Bronchial epithelial cell (primary cell): ENCODE results near the gene TMEM186. TPM values are rescaled to one million over a fixed set of nuclear protein-coding genes. Genes with fewer than 3 reads are reported as not detected.

Source experiments
- DNase-seq: peaks from one replicate; pipeline ENCODE4 v3.0.0-alpha.2; 2010; ENCODE audit warnings: low read depth
- FAIRE-seq: peaks from 2 replicates; lab custom pipeline; 2011; peaks lifted over from hg19 to GRCh38; lab: Jason Lieb, UNC
- H3K27me3 ChIP-seq: 2 replicates; pipeline ENCODE4 v1.5.1; 2011; ENCODE audit warnings: low read length; ENCODE audit not compliant: control insufficient read depth, insufficient read depth
- H3K36me3 ChIP-seq: 2 replicates; pipeline ENCODE4 v1.5.1; 2011; ENCODE audit warnings: low read length; ENCODE audit not compliant: control insufficient read depth, insufficient read depth
- H3K4me3 ChIP-seq: 2 replicates; pipeline ENCODE4 v1.5.1; 2011; ENCODE audit warnings: mild to moderate bottlenecking, low read depth, low read length, control low read depth
- CTCF ChIP-seq: IDR thresholded peaks from 2 replicates; pipeline ENCODE4 v1.5.1; 2011; ENCODE audit warnings: mild to moderate bottlenecking, moderate library complexity, low read length, control low read depth, inconsistent platforms; ENCODE audit not compliant: insufficient read depth, severe bottlenecking
- total RNA-seq: library from RNA; depleted of rRNA; stranded (reverse); fragments of >200 nt; gene quantifications from 2 replicates; pipeline ENCODE4 v1.2.1, GENCODE V29; 2014

The TMEM186 gene
- total RNA-seq, 1 donor from 2014 or later, result 15.5 TPM

DNA sequence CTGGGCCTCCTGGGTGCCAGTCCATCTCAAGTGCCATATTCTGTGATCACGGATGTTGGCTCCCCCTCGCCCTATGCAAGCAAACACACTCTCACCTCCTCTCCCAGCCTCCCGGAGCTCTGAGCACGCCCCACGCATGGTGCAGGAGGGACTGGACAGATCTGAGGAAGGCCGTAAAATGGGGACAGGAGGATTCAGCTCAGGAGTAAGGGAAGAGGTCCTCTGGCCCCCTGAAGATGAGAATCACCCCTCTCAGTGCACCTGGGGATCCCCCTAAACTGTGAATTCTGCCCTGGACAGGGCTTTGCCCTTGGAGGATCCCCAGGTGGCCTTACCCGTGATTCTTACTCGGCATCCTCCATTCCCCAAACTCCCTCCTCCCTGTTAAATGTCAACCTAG lies 15.6 kb downstream of the TMEM186 start:
- Histone ChIP-seq H3K27me3 (no peaks in the 10 kb centered on the region), H3K4me3 (no peak overlapping the region), H3K36me3 (no peaks in the 10 kb centered on the region)
- DNase-seq, result no peak
- no peak for FAIRE-seq
- TF ChIP-seq CTCF, result no peak

GRCh38 chr16:8777217-8777616 lies 20.2 kb downstream of the TMEM186 start:
- H3K27me3 ChIP-seq, result no peaks in the 10 kb centered on the region
- H3K36me3 ChIP-seq, result no peaks in the 10 kb centered on the region
- no peak overlapping the region for H3K4me3 ChIP-seq
- TF ChIP-seq CTCF, result no peak
- no peak for DNase-seq
- FAIRE-seq, result no peak

- no peak for FAIRE-seq
- peak; percentile 75 for DNase-seq
- no peak overlapping the region for H3K4me3 ChIP-seq
- no peak for TF ChIP-seq CTCF
- no peaks in the 10 kb centered on the region for H3K36me3 ChIP-seq
- no peaks in the 10 kb centered on the region for H3K27me3 ChIP-seq
These were observed 21.3 kb downstream of the TMEM186 start for GRCh38 chr16:8776129-8776584.

GRCh38 chr16:8775359-8775758 lies 22.1 kb downstream of the TMEM186 start:
- FAIRE-seq (no peak), DNase-seq (no peak)
- Histone ChIP-seq H3K4me3 (no peak overlapping the region), H3K36me3 (no peaks in the 10 kb centered on the region), H3K27me3 (no peaks in the 10 kb centered on the region)
- TF ChIP-seq CTCF, result no peak

DNA sequence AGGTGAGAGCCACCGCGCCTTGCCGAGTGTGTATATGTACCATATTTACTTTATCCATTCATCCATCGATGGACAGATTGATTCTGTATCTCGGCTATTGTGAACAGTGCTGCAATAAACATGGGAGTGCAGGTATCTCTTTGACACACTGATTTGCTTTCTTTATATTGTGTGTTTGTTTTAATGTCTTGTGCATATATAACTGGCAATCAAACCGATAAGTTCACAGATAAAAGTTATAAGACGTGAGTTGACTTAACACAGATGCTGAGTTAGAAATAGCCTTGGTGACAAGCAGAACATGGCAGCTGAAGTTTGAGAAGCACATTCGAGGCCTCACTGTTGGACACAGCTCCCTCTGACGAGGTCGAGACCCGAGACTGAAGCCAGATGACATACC lies 23.2 kb downstream of the TMEM186 start:
- DNase-seq (no peak), FAIRE-seq (no peak)
- Histone ChIP-seq H3K36me3 (no peaks in the 10 kb centered on the region), H3K4me3 (no peak overlapping the region), H3K27me3 (no peaks in the 10 kb centered on the region)
- no peak for TF ChIP-seq CTCF

DNA sequence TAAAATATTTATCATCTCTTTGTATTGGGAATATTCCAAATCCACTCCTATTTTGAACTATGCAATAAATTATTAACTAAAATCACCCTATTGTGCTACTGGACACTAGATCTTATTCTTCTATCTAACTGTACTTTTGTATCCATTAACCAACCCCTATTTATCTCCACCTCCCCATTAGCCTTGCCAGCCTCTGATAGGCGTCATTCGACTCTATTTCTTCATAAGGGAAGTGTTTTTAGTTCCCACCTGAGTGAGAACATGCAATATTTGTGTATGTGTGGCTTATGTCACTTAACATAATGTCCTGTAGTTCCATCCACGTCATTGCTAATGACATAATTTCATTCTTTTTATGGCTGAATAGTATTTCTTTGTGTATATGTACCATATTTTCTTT lies 23.9 kb downstream of the TMEM186 start:
- no peak for FAIRE-seq

More for the DNA sequence above, 23.9 kb downstream of the TMEM186 start:
- H3K4me3 ChIP-seq, result no peak overlapping the region
- no peak for DNase-seq
- no peak for TF ChIP-seq CTCF
- H3K36me3 ChIP-seq, result no peaks in the 10 kb centered on the region
- no peaks in the 10 kb centered on the region for H3K27me3 ChIP-seq
